HepG2 (cell line): ENCODE results near the gene CXCR5. TPM values are rescaled to one million over a fixed set of nuclear protein-coding genes. Genes with fewer than 3 reads are reported as not detected.

Source experiments
- ATAC-seq: fragments of 200-7000 bp; cut with Tn5 transposase; 3 replicates; pipeline ENCODE4 v1.9.1; 2020; ENCODE audit warnings: mild to moderate bottlenecking, moderate library complexity
- BruUV-seq: library from RNA; stranded (reverse); fragments of 400-500 nt; replicated peaks from 2 replicates; lab custom pipeline; 2021; lab: Mats Ljungman, UMichigan
- CTCF ChIA-PET: fragments of 300-600 bp; formaldehyde crosslinking; extraction: SDS; loops from one replicate; lab custom pipeline; 2021; ENCODE audit warnings: low total read pairs, inconsistent platforms, low intra/inter-chr PET ratio; lab: Yijun Ruan, JAX
- POLR2A ChIA-PET: fragments of 350-600 bp; sonication (Branson Sonifier 250); formaldehyde crosslinking; loops from one replicate; lab custom pipeline; 2020; ENCODE audit warnings: antibody characterized with exemption, inconsistent platforms; lab: Yijun Ruan, JAX
- DNase-seq: peaks from one replicate; pipeline ENCODE4 v3.0.0-alpha.2; 2015; ENCODE audit warnings: low spot score
- FAIRE-seq: peaks from 3 replicates; lab custom pipeline; 2011; peaks lifted over from hg19 to GRCh38; lab: Jason Lieb, UNC
- H2AFZ ChIP-seq: one replicate; pipeline ENCODE4 v1.6.1; 2011; ENCODE audit warnings: low read length, inconsistent platforms
- H3K27ac ChIP-seq: fragments of 300-600 bp; 3 replicates; pipeline ENCODE4 v1.8.0; 2011; ENCODE audit warnings: mixed run types, mild to moderate bottlenecking, mixed read lengths, low read length, inconsistent platforms; ENCODE audit not compliant: insufficient read depth; ENCODE audit errors: extremely low read length
- H3K27me3 ChIP-seq, 2 experiments: fragments of 200-600 bp in 1 of 2; 2 replicates in 1 of 2; 3 replicates in 1 of 2; pipeline versions ENCODE4 v1.6.0 to v1.8.0; 2011; ENCODE audit warnings: low read length in 2 of 2, mild to moderate bottlenecking in 2 of 2, moderate library complexity in 2 of 2, inconsistent platforms in 1 of 2; ENCODE audit not compliant: insufficient read depth in 2 of 2, control insufficient read depth in 1 of 2
- H3K36me3 ChIP-seq, 2 experiments: fragments of 200-600 bp in 1 of 2; replicated peaks in 1 of 2; 2 replicates in 1 of 2; 3 replicates in 1 of 2; pipeline versions ENCODE4 v1.5.1 to v1.8.0; 2011; ENCODE audit warnings: low read length in 2 of 2, inconsistent platforms in 1 of 2; ENCODE audit not compliant: insufficient read depth in 2 of 2, control insufficient read depth in 1 of 2
- H3K4me1 ChIP-seq: 2 replicates; pipeline ENCODE4 v1.5.1; 2012; ENCODE audit warnings: low read length, inconsistent platforms; ENCODE audit not compliant: insufficient read depth
- H3K4me2 ChIP-seq: 2 replicates; pipeline ENCODE4 v1.6.0; 2011; ENCODE audit warnings: low read depth, low read length, inconsistent platforms
- H3K4me3 ChIP-seq, 3 experiments: fragments of 200-600 bp in 1 of 3; sonication (generic), shearing (Covaris generic) in 1 of 3; replicated peaks in 1 of 3; 2 replicates each; pipeline ENCODE4 v1.5.1; 2011 to 2016; ENCODE audit warnings: low read length in 3 of 3, inconsistent platforms in 2 of 3, low read depth in 2 of 3, mild to moderate bottlenecking in 2 of 3, control low read depth in 1 of 3, mixed read lengths in 1 of 3; ENCODE audit not compliant: insufficient read depth in 1 of 3
- H3K79me2 ChIP-seq: one replicate; pipeline ENCODE4 v1.6.1; 2011; ENCODE audit warnings: low read length, inconsistent platforms; ENCODE audit not compliant: insufficient read depth
- H3K9ac ChIP-seq: 2 replicates; pipeline ENCODE4 v1.6.0; 2011; ENCODE audit warnings: mild to moderate bottlenecking, low read depth, low read length, inconsistent platforms; ENCODE audit not compliant: insufficient read depth
- H3K9me3 ChIP-seq: 2 replicates; pipeline ENCODE4 v1.5.1; 2012; ENCODE audit warnings: mild to moderate bottlenecking, low read length
- H4K20me1 ChIP-seq: 2 replicates; pipeline ENCODE4 v1.6.0; 2011; ENCODE audit warnings: inconsistent platforms, mild to moderate bottlenecking, low read length, moderate library complexity; ENCODE audit not compliant: insufficient read depth
- CEBPB ChIP-seq: IDR thresholded peaks from 2 replicates; pipeline ENCODE4 v1.6.1; 2011; ENCODE audit warnings: low read depth, low read length, improper control_type of control experiment, borderline replicate concordance
- MTF1 ChIP-seq: sonication (generic); formaldehyde crosslinking; IDR thresholded peaks from 2 replicates; pipeline ENCODE4 v1.5.0; 2020; ENCODE audit warnings: missing genetic modification reagents
- PRPF4 ChIP-seq: fragments of 200-400 bp; formaldehyde crosslinking; IDR thresholded peaks from 2 replicates; pipeline ENCODE4 v1.6.1; 2016; ENCODE audit warnings: low read length, low read depth; ENCODE audit not compliant: poor library complexity, severe bottlenecking
- RXRA ChIP-seq: sonication (generic); formaldehyde crosslinking; IDR thresholded peaks from 2 replicates; pipeline ENCODE4 v1.5.1; 2020; ENCODE audit warnings: missing genetic modification reagents
- SMYD3 ChIP-seq: sonication (generic); formaldehyde crosslinking; IDR thresholded peaks from 2 replicates; pipeline ENCODE4 v1.8.1; 2023; ENCODE audit warnings: mild to moderate bottlenecking, missing genetic modification reagents
- TARDBP ChIP-seq: sonication (generic); formaldehyde crosslinking; IDR thresholded peaks from 2 replicates; pipeline ENCODE4 v1.8.0; 2022; ENCODE audit warnings: mild to moderate bottlenecking, missing genetic modification reagents
- WGBS: methylation state at CpG from one replicate; pipeline ENCODE4 v1.1.6; 2017; ENCODE audit warnings: low lambda C conversion rate; 5-methylcytosine and 5-hydroxymethylcytosine counted together
- in situ Hi-C: cut with HindIII; loops from 2 replicates; pipeline ENCODE4 v1.10.0; 2017; ENCODE audit warnings: low pct_unique_long_range_greater_than_20kb; ENCODE audit not compliant: extremely low pct_ligation_motif_present
- intact Hi-C: fragments of 100-400 bp; cut with micrococcal nuclease; formaldehyde crosslinking; loops from one replicate; pipeline ENCODE4 v1.10.0; 2022; ENCODE audit not compliant: unreplicated experiment
- polyA plus RNA-seq, 8 experiments: library from polyadenylated mRNA; depleted of rRNA in 3 of 8; stranded (reverse) in 7 of 8; unstranded in 1 of 8; fragments of >200 nt; fragmentation: Illumina TruSeq in 4 of 8; extraction: Trizol in 4 of 8; gene quantifications; 2 replicates each; pipeline versions ENCODE4 v1.2.1 to v1.2.3, GENCODE V29; 2011 to 2016; ENCODE audit warnings: low read depth in 4 of 8, missing spikeins in 1 of 8, mixed read lengths in 1 of 8; ENCODE audit not compliant: insufficient read depth in 1 of 8
- total RNA-seq, 5 experiments: library from RNA; depleted of rRNA; stranded (reverse); fragments of >200 nt; fragmentation: Illumina TruSeq; extraction: Trizol; gene quantifications; 2 replicates each; pipeline ENCODE4 v1.2.3, GENCODE V29; 2016; ENCODE audit warnings: low read depth in 1 of 5
- TF ChIP-seq, protein P1 (sequence below): IDR thresholded peaks from 2 replicates; pipeline ENCODE4 v1.6.1; 2012; ENCODE audit warnings: low read depth, low read length, improper control_type of control experiment
- TF ChIP-seq, protein P2 (sequence below): IDR thresholded peaks from 2 replicates; pipeline ENCODE4 v1.6.1; 2016; ENCODE audit warnings: control low read depth

Gene CXCR5
- total and polyA plus RNA-seq, 2 of the 13 experiments (the other 11 are each of a cell fraction or from before 2014, with no cell fraction given), result not detected

- ATAC-seq (no peak; the same call in 2 of the 3 replicates), FAIRE-seq (no peak), DNase-seq (no peak)
- Histone ChIP-seq H3K4me1 (peaks cover 13% of the 10 kb centered on the region), H3K4me2 (no peak overlapping the region), H3K36me3 (no peaks in the 10 kb centered on the region), H2AFZ (no peak overlapping the region), H3K27me3 (no peaks in the 10 kb centered on the region), H3K9ac (no peak overlapping the region), H4K20me1 (no peaks in the 10 kb centered on the region), H3K79me2 (no peaks in the 10 kb centered on the region), H3K9me3 (no peaks in the 10 kb centered on the region), H3K27ac (no peak overlapping the region), H3K4me3 (no peak overlapping the region)
- TF ChIP-seq, protein P1, sequence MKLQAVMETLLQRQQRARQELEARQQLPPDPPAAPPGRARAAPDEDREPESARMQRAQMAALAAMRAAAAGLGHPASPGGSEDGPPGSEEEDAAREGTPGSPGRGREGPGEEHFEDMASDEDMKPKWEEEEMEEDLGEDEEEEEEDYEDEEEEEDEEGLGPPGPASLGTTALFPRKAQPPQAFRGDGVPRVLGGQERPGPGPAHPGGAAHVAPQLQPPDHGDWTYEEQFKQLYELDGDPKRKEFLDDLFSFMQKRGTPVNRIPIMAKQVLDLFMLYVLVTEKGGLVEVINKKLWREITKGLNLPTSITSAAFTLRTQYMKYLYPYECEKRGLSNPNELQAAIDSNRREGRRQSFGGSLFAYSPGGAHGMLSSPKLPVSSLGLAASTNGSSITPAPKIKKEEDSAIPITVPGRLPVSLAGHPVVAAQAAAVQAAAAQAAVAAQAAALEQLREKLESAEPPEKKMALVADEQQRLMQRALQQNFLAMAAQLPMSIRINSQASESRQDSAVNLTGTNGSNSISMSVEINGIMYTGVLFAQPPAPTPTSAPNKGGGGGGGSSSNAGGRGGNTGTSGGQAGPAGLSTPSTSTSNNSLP, result no peak
- TF ChIP-seq MTF1 (CRISPR knock-in tag) (no peak), SMYD3 (no peak), PRPF4 (no peak), TARDBP (no peak), CEBPB (peak; percentile 14; the same call in 1 of the 2 replicates), RXRA (CRISPR knock-in tag) (no peak)
- TF ChIP-seq, protein P2, sequence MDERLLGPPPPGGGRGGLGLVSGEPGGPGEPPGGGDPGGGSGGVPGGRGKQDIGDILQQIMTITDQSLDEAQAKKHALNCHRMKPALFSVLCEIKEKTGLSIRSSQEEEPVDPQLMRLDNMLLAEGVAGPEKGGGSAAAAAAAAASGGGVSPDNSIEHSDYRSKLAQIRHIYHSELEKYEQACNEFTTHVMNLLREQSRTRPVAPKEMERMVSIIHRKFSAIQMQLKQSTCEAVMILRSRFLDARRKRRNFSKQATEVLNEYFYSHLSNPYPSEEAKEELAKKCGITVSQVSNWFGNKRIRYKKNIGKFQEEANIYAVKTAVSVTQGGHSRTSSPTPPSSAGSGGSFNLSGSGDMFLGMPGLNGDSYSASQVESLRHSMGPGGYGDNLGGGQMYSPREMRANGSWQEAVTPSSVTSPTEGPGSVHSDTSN (CRISPR knock-in tag), result no peak
- intact Hi-C loops, result no loop called here
- in situ Hi-C loops, result no loop called here
- ChIA-PET CTCF (no interaction called here), POLR2A (interaction anchor here (2.0 kb wide), 1 partner anchor 44 kb away, joined by 6 read pairs; the partner anchor contains the start of gene DDX6)
- WGBS, result 14% methylated on average over 6 of the region's 6 CpGs
- no TSS peak for BruUV-seq
These were observed 49.2 kb upstream of the CXCR5 start for GRCh38 chr11:118834427-118835028.
